Fibroblast of peridontal ligament (primary cell): ENCODE data around the gene SOX8.
"Not testable (repeated sequence)": the region's sequence is repeated elsewhere in the genome, so short reads cannot be mapped to it uniquely, and the experiment has no call there.

Source experiments
- DNase-seq: peaks from one replicate; pipeline ENCODE4 v3.0.0-alpha.2; 2010; ENCODE audit errors: extremely low read depth

Gene SOX8

GRCh38 chr16:981695-982144 lies at the start of gene SOX8:
Gene SOX8 (plus strand): TSS chr16:981770. CDS start chr16:981923, 153 bp downstream.
- no peak for DNase-seq

- no peak for DNase-seq
Measured at GRCh38 chr16:932831-933330, 48.7 kb upstream of the SOX8 start.

DNA sequence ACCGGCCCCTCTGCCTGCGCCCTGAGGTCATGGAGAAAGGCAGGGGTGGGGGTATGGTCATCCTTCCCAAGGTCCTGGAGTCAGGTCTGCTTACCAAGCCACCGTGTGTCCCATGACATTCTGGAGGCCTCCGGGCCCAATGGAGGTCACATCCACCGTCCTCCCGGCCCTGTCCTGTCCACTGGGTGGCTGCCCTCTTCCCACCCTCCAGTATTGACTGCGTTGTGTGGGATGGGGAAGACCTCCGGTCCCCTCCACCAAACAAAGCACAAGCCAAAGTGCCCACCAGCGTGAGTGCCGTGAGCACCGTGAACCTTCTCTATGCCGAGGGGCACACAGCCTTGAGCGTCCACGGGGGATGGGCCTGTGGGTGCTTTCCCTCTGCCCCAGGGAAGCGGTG lies 48.0 kb upstream of the SOX8 start:
- DNase-seq: no peak

DNA sequence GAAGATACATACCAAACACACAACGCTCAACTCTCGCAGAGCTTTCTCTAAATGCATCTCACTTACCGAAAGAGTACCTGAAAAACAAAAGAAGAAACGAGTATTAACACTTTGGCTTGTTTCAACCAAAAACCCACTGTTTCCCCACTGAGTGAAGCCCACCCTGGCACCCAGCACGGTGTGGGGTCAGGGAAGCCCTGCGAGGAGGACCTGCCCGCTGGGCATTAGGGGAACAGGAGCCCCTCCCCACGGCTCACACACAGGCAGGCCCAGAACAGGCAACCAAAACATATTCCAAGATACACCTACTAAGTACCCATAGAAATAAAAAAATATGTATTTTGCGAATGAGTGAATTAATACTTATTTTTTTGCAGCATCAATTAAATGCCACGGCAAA lies 47.4 kb upstream of the SOX8 start:
- no peak for DNase-seq

GRCh38 chr16:935684-936083 lies 45.9 kb upstream of the SOX8 start:
- no peak for DNase-seq

- no peak for DNase-seq
Measured at GRCh38 chr16:937311-937710, 44.3 kb upstream of the SOX8 start.

- no peak for DNase-seq
Measured at GRCh38 chr16:937723-938122, 43.8 kb upstream of the SOX8 start.

DNA sequence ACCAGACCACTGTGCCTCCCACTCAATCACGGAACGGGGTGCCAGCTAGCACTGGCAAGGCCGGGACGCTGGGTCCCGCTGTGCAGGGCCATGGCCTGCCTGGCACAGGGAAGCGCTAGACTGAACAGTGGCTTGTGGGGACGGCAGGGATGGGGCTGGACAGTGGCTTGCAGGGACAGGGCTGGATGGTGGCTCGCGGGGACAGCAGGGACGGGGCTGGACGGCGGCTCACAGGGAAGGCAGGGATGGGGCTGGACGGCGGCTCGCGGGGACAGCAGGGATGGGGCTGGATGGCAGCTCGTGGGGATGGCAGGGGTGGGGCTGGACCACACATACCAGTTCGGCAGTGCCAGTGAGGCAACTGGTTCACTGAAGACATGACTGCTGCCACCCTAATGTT lies 43.4 kb upstream of the SOX8 start:
- no peak for DNase-seq

GRCh38 chr16:938752-939151 lies 42.8 kb upstream of the SOX8 start:
- no peak for DNase-seq

GRCh38 chr16:939311-939710 lies 42.3 kb upstream of the SOX8 start:
- DNase-seq: no peak

DNA sequence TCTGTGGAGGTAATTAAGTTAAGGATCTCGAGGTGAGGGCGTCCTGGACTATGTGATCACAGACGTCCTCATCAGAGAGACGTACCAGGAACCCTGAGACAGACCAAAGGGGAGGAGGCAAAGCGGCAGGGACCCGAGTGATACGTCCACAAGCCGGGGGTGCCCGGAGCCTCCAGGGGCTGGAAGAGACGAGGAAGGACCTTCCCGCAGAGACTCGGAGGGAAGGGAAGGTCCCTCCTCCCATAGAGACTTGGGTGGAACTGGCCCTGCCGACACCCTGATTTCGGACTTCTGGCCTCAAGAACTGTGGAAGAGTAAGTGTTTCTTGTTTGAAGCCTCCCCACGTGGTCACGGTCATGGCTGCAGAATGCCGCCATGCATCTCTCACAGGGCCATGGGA lies 41.6 kb upstream of the SOX8 start:
- no peak for DNase-seq

- no peak for DNase-seq
Measured at GRCh38 chr16:942436-943060, 39.0 kb upstream of the SOX8 start.

GRCh38 chr16:943971-944370 lies 37.6 kb upstream of the SOX8 start:
- no peak for DNase-seq

DNA sequence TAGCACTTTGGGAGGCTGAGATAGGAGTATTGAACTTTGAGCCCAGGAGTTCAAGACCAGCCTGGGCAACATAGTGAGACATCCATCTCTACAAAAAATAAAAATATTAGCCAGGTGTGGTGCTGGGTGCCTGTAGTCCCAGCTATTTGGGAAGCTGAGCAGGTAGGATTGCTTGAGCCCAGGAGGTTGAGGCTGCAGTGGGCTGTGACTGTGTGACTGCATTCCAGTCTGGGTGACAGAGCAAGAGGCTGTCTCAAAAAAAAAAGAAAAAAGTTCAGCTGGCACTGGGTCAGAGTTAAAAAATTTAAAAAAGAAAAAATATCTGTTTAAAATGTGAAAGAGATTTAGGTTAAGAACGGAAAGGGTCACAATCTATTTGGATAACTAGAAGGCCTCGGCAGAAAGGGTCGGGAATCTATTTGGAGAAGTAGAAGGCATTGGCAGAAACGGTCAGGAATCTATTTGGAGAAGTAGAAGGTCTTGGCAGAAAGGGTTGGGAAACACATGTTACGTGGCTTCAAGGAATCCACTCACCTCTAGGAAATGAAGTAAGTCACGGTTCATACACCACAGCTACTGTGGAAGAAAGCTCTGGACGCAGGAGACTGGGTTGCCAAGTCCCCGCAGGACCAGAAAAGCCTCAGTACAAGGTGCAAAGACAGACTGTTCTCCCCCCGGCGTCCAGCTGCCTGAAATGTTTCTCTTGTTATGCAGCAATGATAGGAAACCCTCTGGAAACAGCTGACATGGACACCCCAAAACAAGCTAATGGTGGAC lies 36.1 kb upstream of the SOX8 start:
- DNase-seq: no peak

- DNase-seq: no peak
Measured at GRCh38 chr16:946048-946395, 35.5 kb upstream of the SOX8 start.

- no peak for DNase-seq
Measured at GRCh38 chr16:947255-947921, 34.2 kb upstream of the SOX8 start.

DNA sequence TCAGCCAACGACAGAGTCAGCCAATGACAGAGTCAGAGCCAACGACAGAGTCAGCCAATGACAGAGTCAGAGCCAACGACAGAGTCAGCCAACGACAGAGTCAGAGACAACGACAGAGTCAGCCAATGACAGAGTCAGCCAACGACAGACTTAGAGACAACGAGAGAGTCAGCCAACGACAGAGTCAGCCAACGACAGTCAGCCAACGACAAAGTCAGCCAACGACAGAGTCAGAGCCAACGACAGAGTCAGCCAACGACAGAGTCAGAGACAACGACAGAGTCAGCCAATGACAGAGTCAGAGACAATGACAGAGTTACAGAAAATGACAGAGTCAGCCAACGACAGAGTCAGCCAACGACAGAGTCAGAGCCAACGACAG lies 33.7 kb upstream of the SOX8 start:
- not testable (repeated sequence) for DNase-seq

DNA sequence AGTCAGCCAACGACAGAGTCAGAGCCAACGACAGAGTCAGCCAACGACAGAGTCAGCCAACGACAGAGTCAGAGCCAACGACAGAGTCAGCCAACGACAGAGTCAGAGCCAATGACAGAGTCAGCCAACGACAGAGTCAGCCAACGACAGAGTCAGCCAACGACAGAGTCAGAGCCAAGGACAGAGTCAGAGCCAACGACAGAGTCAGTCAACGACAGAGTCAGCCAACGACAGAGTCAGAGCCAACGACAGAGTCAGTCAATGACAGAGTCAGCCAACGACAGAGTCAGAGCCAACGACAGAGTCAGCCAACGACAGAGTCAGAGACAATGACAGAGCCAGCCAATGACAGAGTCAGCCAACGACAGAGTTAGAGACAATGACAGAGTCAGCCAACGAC lies 32.8 kb upstream of the SOX8 start:
- DNase-seq: not testable (repeated sequence)

DNA sequence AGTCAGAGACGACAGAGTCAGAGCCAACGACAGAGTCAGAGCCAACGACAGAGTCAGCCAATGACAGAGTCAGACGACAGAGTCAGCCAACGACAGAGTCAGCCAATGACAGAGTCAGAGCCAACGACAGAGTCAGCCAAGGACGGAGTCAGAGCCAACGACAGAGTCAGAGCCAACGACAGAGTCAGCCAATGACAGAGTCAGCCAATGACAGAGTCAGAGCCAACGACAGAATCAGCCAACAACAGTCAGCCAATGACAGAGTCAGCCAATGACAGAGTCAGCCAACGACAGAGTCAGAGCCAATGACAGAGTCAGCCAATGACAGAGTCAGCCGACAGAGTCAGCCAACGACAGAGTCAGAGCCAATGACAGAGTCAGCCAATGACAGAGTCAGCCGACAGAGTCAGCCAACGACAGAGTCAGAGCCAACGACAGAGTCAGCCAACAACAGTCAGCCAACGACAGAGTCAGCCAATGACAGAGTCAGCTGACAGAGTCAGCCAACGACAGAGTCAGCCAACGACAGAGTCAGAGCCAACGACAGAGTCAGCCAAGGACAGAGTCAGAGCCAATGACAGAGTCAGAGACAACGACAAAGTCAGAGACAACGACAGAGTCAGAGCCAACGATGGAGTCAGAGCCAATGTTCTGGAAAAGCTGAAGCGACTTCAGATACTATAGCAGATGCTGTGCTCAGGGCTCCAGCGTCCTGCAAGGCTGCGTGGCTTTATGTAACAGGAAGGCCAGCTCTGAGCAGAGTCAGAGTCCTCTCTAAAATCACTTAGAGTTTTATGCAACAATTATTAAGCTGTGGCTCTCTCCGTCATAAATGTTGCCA lies 30.6 kb upstream of the SOX8 start:
- not testable (repeated sequence) for DNase-seq

- no peak for DNase-seq
Measured at GRCh38 chr16:951660-952301, 29.8 kb upstream of the SOX8 start.

GRCh38 chr16:952321-952720 lies 29.2 kb upstream of the SOX8 start:
- no peak for DNase-seq
